ENCODE data around the gene UBE2E2. TPM values are rescaled to one million over a fixed set of nuclear protein-coding genes. Genes with fewer than 3 reads are reported as not detected.

The UBE2E2 gene
- total RNA-seq, 3 donors from 2014 or later, result 4.8 to 24.4 (median 8.9) TPM

- TF ChIP-seq CTCF (IDR thresholded peaks at IDR 0.05), result no peak
- H3K9me3 ChIP-seq, result no peaks in the 10 kb centered on the region
- no peak for DNase-seq
- H3K4me3 ChIP-seq, result no peak overlapping the region
- no peaks in the 10 kb centered on the region for H3K36me3 ChIP-seq (ENCODE audit: low read depth)
- intact Hi-C loops (cut with DNase I, micrococcal nuclease), result no loop called here
- ATAC-seq, result no peak
- H3K4me1 ChIP-seq (ENCODE audit: low read depth), result no peaks in the 10 kb centered on the region
These were observed 98.7 kb downstream of the UBE2E2 start for GRCh38 chr3:23301819-23302218.

GRCh38 chr3:23302271-23302670, 99.1 kb downstream of the UBE2E2 start:
- TF ChIP-seq CTCF (IDR thresholded peaks at IDR 0.05), result no peak
- no peak for ATAC-seq
- no peaks in the 10 kb centered on the region for H3K9me3 ChIP-seq
- no peaks in the 10 kb centered on the region for H3K4me1 ChIP-seq (ENCODE audit: low read depth)
- H3K4me3 ChIP-seq, result no peak overlapping the region
- intact Hi-C loops (cut with DNase I, micrococcal nuclease), result no loop called here
- no peaks in the 10 kb centered on the region for H3K36me3 ChIP-seq (ENCODE audit: low read depth)
- no peak for DNase-seq

GRCh38 chr3:23303601-23304217, 100.6 kb downstream of the UBE2E2 start:
- H3K9me3 ChIP-seq, result no peaks in the 10 kb centered on the region
- no peak for TF ChIP-seq CTCF (IDR thresholded peaks at IDR 0.05)
- H3K36me3 ChIP-seq (ENCODE audit: low read depth), result no peaks in the 10 kb centered on the region
- DNase-seq, result no peak
- H3K4me3 ChIP-seq, result no peak overlapping the region
- intact Hi-C loops (cut with DNase I, micrococcal nuclease), result no loop called here
- no peak for ATAC-seq
- H3K4me1 ChIP-seq (ENCODE audit: low read depth), result no peaks in the 10 kb centered on the region

- no peak for ATAC-seq
- intact Hi-C loops (cut with DNase I, micrococcal nuclease), result no loop called here
- no peak for DNase-seq
- no peak for TF ChIP-seq CTCF (IDR thresholded peaks at IDR 0.05)
- Histone ChIP-seq H3K9me3 (no peaks in the 10 kb centered on the region), H3K36me3 (ENCODE audit: low read depth) (no peaks in the 10 kb centered on the region), H3K4me3 (no peak overlapping the region), H3K4me1 (ENCODE audit: low read depth) (no peaks in the 10 kb centered on the region)
These were observed 101.3 kb downstream of the UBE2E2 start for GRCh38 chr3:23304424-23304823.

- DNase-seq (no peak), ATAC-seq (no peak)
- Histone ChIP-seq H3K36me3 (ENCODE audit: low read depth) (no peaks in the 10 kb centered on the region), H3K4me3 (no peak overlapping the region), H3K9me3 (no peaks in the 10 kb centered on the region), H3K4me1 (ENCODE audit: low read depth) (no peaks in the 10 kb centered on the region)
- intact Hi-C loops (cut with DNase I, micrococcal nuclease), result no loop called here
- TF ChIP-seq CTCF (IDR thresholded peaks at IDR 0.05), result no peak
These were observed 106.0 kb downstream of the UBE2E2 start for GRCh38 chr3:23308986-23309625.
